Frontal cortex (tissue), 4 donors: ENCODE data around the gene TMEM119. TPM values are rescaled to one million over a fixed set of nuclear protein-coding genes. Genes with fewer than 3 reads are reported as not detected.
A peak's percentile ranks its signal among the peaks of the same experiment; 100 is the strongest.

Source experiments
- DNase-seq, 2 donors: peaks; one replicate each; pipeline ENCODE4 v3.0.0; 2012; ENCODE audit warnings: low spot score in 2 of 2
- FAIRE-seq: peaks from 2 replicates; lab custom pipeline; 2012; peaks lifted over from hg19 to GRCh38; lab: Jason Lieb, UNC
- total RNA-seq: library from RNA; depleted of rRNA; stranded (reverse); fragments of >200 nt; gene quantifications from one replicate; pipeline ENCODE4 v1.2.3, GENCODE V29; 2014
- donor health status: control.
- donor health status: control.
- donor health status: control.

TMEM119 gene
- total RNA-seq, 1 donor from 2014 or later, result 0.82 TPM

GRCh38 chr12:108618079-108618952 is 20.4 kb upstream of the TMEM119 start:
- FAIRE-seq, result no peak
- peak; percentile 66 to 89 for DNase-seq

- DNase-seq (no peak), FAIRE-seq (no peak)
Measured at GRCh38 chr12:108616941-108617858, 19.3 kb upstream of the TMEM119 start.

- FAIRE-seq, result no peak
Measured at GRCh38 chr12:108616359-108616758, 18.5 kb upstream of the TMEM119 start.

GRCh38 chr12:108615918-108616317 is 18.0 kb upstream of the TMEM119 start:
- DNase-seq, result no peak
- FAIRE-seq, result no peak

More at GRCh38 chr12:108616359-108616758, 18.5 kb upstream of the TMEM119 start:
- no peak for DNase-seq

GRCh38 chr12:108614639-108615038 is 16.8 kb upstream of the TMEM119 start:
- FAIRE-seq (no peak), DNase-seq (no peak)

- no peak for DNase-seq
- no peak for FAIRE-seq
Measured at GRCh38 chr12:108614041-108614440, 16.2 kb upstream of the TMEM119 start.

GRCh38 chr12:108613548-108613947 is 15.7 kb upstream of the TMEM119 start:
- DNase-seq (no peak), FAIRE-seq (no peak)

- FAIRE-seq, result no peak
Measured at GRCh38 chr12:108612788-108613282, 15.0 kb upstream of the TMEM119 start.

GRCh38 chr12:108611884-108612415 is 14.1 kb upstream of the TMEM119 start:
- no peak for DNase-seq
- FAIRE-seq, result no peak

More at GRCh38 chr12:108612788-108613282, 15.0 kb upstream of the TMEM119 start:
- DNase-seq, result no peak

- FAIRE-seq (no peak), DNase-seq (no peak)
Measured at GRCh38 chr12:108610856-108611605, 13.1 kb upstream of the TMEM119 start.

GRCh38 chr12:108610336-108610815 is 12.5 kb upstream of the TMEM119 start:
- no peak for DNase-seq
- no peak for FAIRE-seq

- FAIRE-seq, result no peak
- no peak for DNase-seq
Measured at GRCh38 chr12:108609537-108610335, 11.9 kb upstream of the TMEM119 start.

GRCh38 chr12:108608616-108609015 is 10.7 kb upstream of the TMEM119 start:
- FAIRE-seq (no peak), DNase-seq (no peak)

- FAIRE-seq, result no peak
- no peak for DNase-seq
Measured at GRCh38 chr12:108607981-108608600, 10.2 kb upstream of the TMEM119 start.

GRCh38 chr12:108606492-108606891 is 8.6 kb upstream of the TMEM119 start:
- DNase-seq (no peak), FAIRE-seq (no peak)

GRCh38 chr12:108605690-108606406 is 8.0 kb upstream of the TMEM119 start:
- FAIRE-seq (no peak), DNase-seq (no peak)

GRCh38 chr12:108605000-108605689 is 7.3 kb upstream of the TMEM119 start:
- no peak for FAIRE-seq
- no peak for DNase-seq
